Mammary epithelial cell (primary cell): Measurements from ENCODE around the gene KRTAP13-1.

ENCODE experiments used
- EZH2 ChIP-seq: IDR thresholded peaks from 2 replicates; pipeline ENCODE4 v1.6.1; 2012; ENCODE audit warnings: low read length, inconsistent platforms, borderline replicate concordance
- TF ChIP-seq, protein P1 (sequence below), 2 donors: IDR thresholded peaks in 1 of 2; conservative IDR thresholded peaks in 1 of 2; 2 replicates each; pipeline ENCODE4 v1.5.1; 2011 to 2012; ENCODE audit warnings: inconsistent platforms in 2 of 2, low read length in 2 of 2, mild to moderate bottlenecking in 2 of 2, control low read depth in 1 of 2, low read depth in 1 of 2; ENCODE audit not compliant: insufficient read depth in 1 of 2; ENCODE audit errors: extremely low read depth in 1 of 2

DNA sequence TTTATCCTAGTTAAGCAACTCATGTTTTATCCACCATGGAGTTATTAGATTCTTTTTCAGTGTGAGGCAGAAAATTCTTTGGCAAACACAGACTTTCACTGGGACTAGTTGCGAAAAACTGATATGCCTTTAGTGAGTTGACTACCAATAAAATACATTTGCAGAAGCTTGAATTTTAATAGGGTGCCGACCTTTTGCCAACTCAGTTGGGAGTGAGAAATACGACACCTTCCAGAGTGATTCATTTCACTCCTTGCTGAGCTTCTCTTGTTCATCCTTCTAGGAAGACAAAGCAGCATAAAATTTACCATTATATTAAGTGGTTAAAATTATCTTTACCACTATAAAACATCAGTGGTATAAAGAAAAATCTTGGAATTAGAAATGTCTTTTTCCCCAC, 46.3 kb upstream of the KRTAP13-1 start:
- TF ChIP-seq, protein P1, sequence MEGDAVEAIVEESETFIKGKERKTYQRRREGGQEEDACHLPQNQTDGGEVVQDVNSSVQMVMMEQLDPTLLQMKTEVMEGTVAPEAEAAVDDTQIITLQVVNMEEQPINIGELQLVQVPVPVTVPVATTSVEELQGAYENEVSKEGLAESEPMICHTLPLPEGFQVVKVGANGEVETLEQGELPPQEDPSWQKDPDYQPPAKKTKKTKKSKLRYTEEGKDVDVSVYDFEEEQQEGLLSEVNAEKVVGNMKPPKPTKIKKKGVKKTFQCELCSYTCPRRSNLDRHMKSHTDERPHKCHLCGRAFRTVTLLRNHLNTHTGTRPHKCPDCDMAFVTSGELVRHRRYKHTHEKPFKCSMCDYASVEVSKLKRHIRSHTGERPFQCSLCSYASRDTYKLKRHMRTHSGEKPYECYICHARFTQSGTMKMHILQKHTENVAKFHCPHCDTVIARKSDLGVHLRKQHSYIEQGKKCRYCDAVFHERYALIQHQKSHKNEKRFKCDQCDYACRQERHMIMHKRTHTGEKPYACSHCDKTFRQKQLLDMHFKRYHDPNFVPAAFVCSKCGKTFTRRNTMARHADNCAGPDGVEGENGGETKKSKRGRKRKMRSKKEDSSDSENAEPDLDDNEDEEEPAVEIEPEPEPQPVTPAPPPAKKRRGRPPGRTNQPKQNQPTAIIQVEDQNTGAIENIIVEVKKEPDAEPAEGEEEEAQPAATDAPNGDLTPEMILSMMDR (conservative IDR thresholded peaks at IDR 0.05 in 1 of 2, IDR thresholded peaks at IDR 0.05 in 1 of 2; ENCODE audit: extremely low read depth in 1 of 2, insufficient read depth in 1 of 2, low read depth in 1 of 2, low read length in 2 of 2): no peak
- TF ChIP-seq EZH2: no peak
